Measurements from ENCODE around the gene STYXL1.

The STYXL1 gene

DNA sequence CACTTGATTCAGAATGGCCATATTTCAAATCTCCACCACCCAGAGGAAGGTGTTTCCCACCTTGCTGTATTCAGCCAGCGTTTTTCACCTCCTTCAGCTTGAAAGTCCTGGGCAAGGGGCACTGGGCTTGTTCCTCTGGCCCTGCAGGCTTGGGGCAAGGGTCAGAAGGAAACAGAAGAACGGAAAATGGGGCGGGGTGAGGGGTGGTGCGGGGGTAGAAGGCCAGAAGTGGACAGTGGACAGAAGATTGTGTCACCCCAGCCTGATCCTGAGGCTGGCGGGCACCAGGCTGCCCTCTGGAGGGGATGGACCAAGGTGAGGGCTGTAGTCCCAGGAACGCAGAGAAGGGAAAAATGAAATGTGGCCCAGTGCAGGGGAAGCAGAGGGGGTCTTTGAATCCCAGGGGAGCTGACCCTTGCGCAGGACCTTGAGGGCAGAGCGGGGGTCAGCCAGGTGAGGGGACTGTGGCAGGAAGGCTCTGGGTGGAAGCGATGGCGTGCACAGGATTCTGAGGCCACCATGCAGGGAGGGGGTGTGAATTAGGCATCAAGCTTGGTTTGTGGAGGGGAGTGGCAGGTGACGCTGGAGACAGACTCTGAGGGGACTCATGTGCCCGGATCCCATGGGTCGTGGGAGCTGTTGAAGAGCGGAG, 76.4 kb downstream of the STYXL1 start:
- H3K9ac ChIP-seq (ENCODE audit: low read depth, low read length), result no peak overlapping the region
- TF ChIP-seq EZH2 (IDR thresholded peaks at IDR 0.05; ENCODE audit: borderline replicate concordance, low read depth, low read length, severe bottlenecking), result no peak
- TF ChIP-seq, protein P1, sequence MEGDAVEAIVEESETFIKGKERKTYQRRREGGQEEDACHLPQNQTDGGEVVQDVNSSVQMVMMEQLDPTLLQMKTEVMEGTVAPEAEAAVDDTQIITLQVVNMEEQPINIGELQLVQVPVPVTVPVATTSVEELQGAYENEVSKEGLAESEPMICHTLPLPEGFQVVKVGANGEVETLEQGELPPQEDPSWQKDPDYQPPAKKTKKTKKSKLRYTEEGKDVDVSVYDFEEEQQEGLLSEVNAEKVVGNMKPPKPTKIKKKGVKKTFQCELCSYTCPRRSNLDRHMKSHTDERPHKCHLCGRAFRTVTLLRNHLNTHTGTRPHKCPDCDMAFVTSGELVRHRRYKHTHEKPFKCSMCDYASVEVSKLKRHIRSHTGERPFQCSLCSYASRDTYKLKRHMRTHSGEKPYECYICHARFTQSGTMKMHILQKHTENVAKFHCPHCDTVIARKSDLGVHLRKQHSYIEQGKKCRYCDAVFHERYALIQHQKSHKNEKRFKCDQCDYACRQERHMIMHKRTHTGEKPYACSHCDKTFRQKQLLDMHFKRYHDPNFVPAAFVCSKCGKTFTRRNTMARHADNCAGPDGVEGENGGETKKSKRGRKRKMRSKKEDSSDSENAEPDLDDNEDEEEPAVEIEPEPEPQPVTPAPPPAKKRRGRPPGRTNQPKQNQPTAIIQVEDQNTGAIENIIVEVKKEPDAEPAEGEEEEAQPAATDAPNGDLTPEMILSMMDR (IDR thresholded peaks at IDR 0.05; ENCODE audit: borderline replicate concordance, extremely low read depth, low read length, poor library complexity, severe bottlenecking), result no peak
- ATAC-seq (ENCODE audit: insufficient read depth, low read depth), result no peak

DNA sequence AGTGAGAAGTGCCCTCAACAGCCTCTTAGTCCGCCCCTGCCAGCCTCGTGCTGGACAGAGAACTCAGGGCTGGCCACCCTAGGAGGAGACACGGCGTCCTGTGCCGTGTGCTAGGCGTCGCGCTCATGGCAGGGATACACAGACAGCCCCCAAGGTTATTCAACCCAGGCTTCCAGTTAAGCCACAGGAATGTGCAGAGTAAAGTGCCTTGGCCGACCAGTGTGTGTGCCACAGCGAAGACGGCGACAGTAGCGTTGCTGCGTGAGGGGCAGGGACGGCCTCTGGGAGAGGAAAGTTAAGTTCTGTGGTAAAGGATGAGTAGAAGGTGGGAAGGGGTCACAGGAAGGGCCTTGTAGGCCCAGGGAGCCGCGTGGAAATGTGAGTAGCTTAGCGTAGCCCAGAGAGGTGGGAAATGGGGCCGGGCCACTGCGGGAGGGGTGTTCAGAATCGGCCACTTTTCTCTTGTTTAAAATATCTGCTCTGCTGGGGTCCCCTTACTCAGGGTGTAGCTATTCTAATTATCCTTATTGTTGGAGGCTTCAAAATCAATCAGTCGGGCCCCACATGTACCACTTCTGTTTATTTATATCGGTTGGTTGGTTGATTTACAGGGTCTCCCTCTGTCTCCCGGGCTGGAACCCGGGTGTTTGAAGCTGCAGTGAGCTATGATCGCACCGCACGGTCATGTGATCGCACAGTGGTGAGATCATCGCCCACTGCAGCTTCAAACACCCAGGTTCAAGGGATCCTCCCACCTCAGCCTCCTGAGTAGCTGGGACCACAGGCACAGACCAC, 77.9 kb downstream of the STYXL1 start:
- no peak for TF ChIP-seq EZH2 (IDR thresholded peaks at IDR 0.05; ENCODE audit: borderline replicate concordance, low read depth, low read length, severe bottlenecking)
- TF ChIP-seq, protein P1 (IDR thresholded peaks at IDR 0.05; ENCODE audit: borderline replicate concordance, extremely low read depth, low read length, poor library complexity, severe bottlenecking), result no peak
- Histone ChIP-seq H3K9ac (ENCODE audit: low read depth, low read length) (no peak overlapping the region), H3K79me2 (ENCODE audit: insufficient read depth, low read length) (no peaks in the 10 kb centered on the region), H4K20me1 (ENCODE audit: insufficient read depth, low read length) (peaks cover 20% of the 10 kb centered on the region; the same call in 1 of the 2 replicates), H3K4me3 (ENCODE audit: low read depth in 1 of 2, low read length in 2 of 2) (no peak overlapping the region), H2AFZ (ENCODE audit: low read depth, low read length) (no peak overlapping the region), H3K27ac (ENCODE audit: low read length) (no peak overlapping the region), H3K27me3 (ENCODE audit: insufficient read depth, low read length, poor library complexity) (no peaks in the 10 kb centered on the region), H3K9me3 (ENCODE audit: insufficient read depth, low read length, severe bottlenecking) (no peaks in the 10 kb centered on the region), H3K4me2 (ENCODE audit: insufficient read depth, low read length) (no peak overlapping the region), H3K4me1 (ENCODE audit: insufficient read depth, low read length) (no peaks in the 10 kb centered on the region), H3K36me3 (ENCODE audit: insufficient read depth, low read length) (no peaks in the 10 kb centered on the region)
- ATAC-seq (ENCODE audit: insufficient read depth, low read depth) (0 out of 3 replicates have a peak, but pooled peaks have one; percentile 29), DNase-seq (no peak)

More for the DNA sequence above, 76.4 kb downstream of the STYXL1 start:
- Histone ChIP-seq H3K36me3 (ENCODE audit: insufficient read depth, low read length) (no peaks in the 10 kb centered on the region), H3K27me3 (ENCODE audit: insufficient read depth, low read length, poor library complexity) (no peaks in the 10 kb centered on the region), H4K20me1 (ENCODE audit: insufficient read depth, low read length) (peaks cover 14% of the 10 kb centered on the region; the same call in 1 of the 2 replicates), H3K9me3 (ENCODE audit: insufficient read depth, low read length, severe bottlenecking) (no peaks in the 10 kb centered on the region), H3K4me1 (ENCODE audit: insufficient read depth, low read length) (no peaks in the 10 kb centered on the region), H3K4me3 (ENCODE audit: low read depth in 1 of 2, low read length in 2 of 2) (no peak overlapping the region), H2AFZ (ENCODE audit: low read depth, low read length) (no peak overlapping the region), H3K79me2 (ENCODE audit: insufficient read depth, low read length) (no peaks in the 10 kb centered on the region), H3K4me2 (ENCODE audit: insufficient read depth, low read length) (no peak overlapping the region), H3K27ac (ENCODE audit: low read length) (no peak overlapping the region)
- DNase-seq, result no peak

DNA sequence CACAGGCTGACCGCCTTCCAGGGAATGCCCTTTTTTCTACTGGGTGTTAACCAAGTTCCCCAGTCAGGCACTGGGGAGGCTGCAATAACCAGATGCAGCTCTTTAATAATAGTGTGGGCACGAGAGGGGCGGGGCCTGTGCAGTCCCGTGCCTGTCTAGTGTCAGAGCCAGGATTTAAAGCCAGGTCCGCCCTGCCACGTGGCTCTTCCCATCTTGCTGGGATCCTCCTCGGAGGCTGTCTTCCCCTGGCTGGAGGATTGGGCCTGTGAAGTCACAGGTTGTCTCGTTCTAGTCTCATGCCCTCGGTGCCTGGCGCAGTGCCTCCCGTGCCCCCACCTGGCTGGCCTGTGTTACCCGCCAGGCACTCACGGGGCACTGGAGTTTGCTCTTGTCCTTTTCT, 78.6 kb downstream of the STYXL1 start:
- no peak for ATAC-seq (ENCODE audit: insufficient read depth, low read depth)
- Histone ChIP-seq H4K20me1 (ENCODE audit: insufficient read depth, low read length) (peaks cover 20% of the 10 kb centered on the region; the same call in 1 of the 2 replicates), H3K36me3 (ENCODE audit: insufficient read depth, low read length) (no peaks in the 10 kb centered on the region), H3K4me2 (ENCODE audit: insufficient read depth, low read length) (no peak overlapping the region), H2AFZ (ENCODE audit: low read depth, low read length) (no peak overlapping the region), H3K9me3 (ENCODE audit: insufficient read depth, low read length, severe bottlenecking) (no peaks in the 10 kb centered on the region), H3K27me3 (ENCODE audit: insufficient read depth, low read length, poor library complexity) (no peaks in the 10 kb centered on the region), H3K4me1 (ENCODE audit: insufficient read depth, low read length) (no peaks in the 10 kb centered on the region), H3K9ac (ENCODE audit: low read depth, low read length) (no peak overlapping the region), H3K79me2 (ENCODE audit: insufficient read depth, low read length) (no peaks in the 10 kb centered on the region), H3K4me3 (ENCODE audit: low read depth in 1 of 2, low read length in 2 of 2) (no peak overlapping the region), H3K27ac (ENCODE audit: low read length) (no peak overlapping the region)
- TF ChIP-seq EZH2 (IDR thresholded peaks at IDR 0.05; ENCODE audit: borderline replicate concordance, low read depth, low read length, severe bottlenecking), result no peak
- TF ChIP-seq, protein P1 (IDR thresholded peaks at IDR 0.05; ENCODE audit: borderline replicate concordance, extremely low read depth, low read length, poor library complexity, severe bottlenecking), result no peak
- DNase-seq, result no peak
